HepG2 (cell line): Measurements from ENCODE around the gene TDRD9. TPM values are rescaled to one million over a fixed set of nuclear protein-coding genes. Genes with fewer than 3 reads are reported as not detected.

ENCODE experiments used
- ADNP ChIP-seq: sonication (generic); formaldehyde crosslinking; IDR thresholded peaks from 2 replicates; pipeline ENCODE4 v1.4.0; 2020; ENCODE audit warnings: missing genetic modification reagents
- AFF4 ChIP-seq: sonication (generic); formaldehyde crosslinking; IDR thresholded peaks from 2 replicates; pipeline ENCODE4 v1.4.0; 2020; ENCODE audit warnings: missing genetic modification reagents
- GMEB2 ChIP-seq: IDR thresholded peaks from 2 replicates; pipeline ENCODE4 v1.6.1; 2016; ENCODE audit warnings: missing biosample characterization, missing genetic modification reagents, low read depth
- HMGA1 ChIP-seq: sonication (generic); formaldehyde crosslinking; conservative IDR thresholded peaks from 2 replicates; pipeline ENCODE4 v1.4.0; 2020; ENCODE audit warnings: missing genetic modification reagents
- HOXA3 ChIP-seq: sonication (generic); formaldehyde crosslinking; IDR thresholded peaks from 2 replicates; pipeline ENCODE4 v1.5.0; 2020; ENCODE audit warnings: missing genetic modification reagents
- KAT8 ChIP-seq: IDR thresholded peaks from 2 replicates; pipeline ENCODE4 v1.6.1; 2016; ENCODE audit warnings: missing genetic modification reagents, missing compliant biosample characterization
- MIER2 ChIP-seq: IDR thresholded peaks from 2 replicates; pipeline ENCODE4 v1.6.1; 2016; ENCODE audit warnings: missing biosample characterization, missing genetic modification reagents
- MLXIP ChIP-seq: sonication (generic); formaldehyde crosslinking; IDR thresholded peaks from 2 replicates; pipeline ENCODE4 v1.9.0; 2021; ENCODE audit warnings: missing genetic modification reagents, borderline replicate concordance
- NR1H2 ChIP-seq: sonication (generic); formaldehyde crosslinking; IDR thresholded peaks from 2 replicates; pipeline ENCODE4 v1.8.1; 2022; ENCODE audit warnings: low read depth, missing genetic modification reagents, borderline replicate concordance
- NR2F2 ChIP-seq: IDR thresholded peaks from 2 replicates; pipeline ENCODE4 v1.6.1; 2012; ENCODE audit warnings: low read depth, inconsistent platforms, borderline replicate concordance
- RBM22 ChIP-seq: fragments of 200-400 bp; formaldehyde crosslinking; optimal IDR thresholded peaks from 2 replicates; pipeline ENCODE3; 2017; ENCODE audit warnings: mild to moderate bottlenecking, low read length, moderate library complexity
- SKI ChIP-seq: fragments of 450-650 bp; IDR thresholded peaks from one replicate; pipeline ENCODE4 v1.6.1; 2018; ENCODE audit warnings: mild to moderate bottlenecking; ENCODE audit not compliant: partially characterized antibody
- SRSF1 ChIP-seq: fragments of 200-400 bp; formaldehyde crosslinking; optimal IDR thresholded peaks from 2 replicates; pipeline ENCODE3; 2017; ENCODE audit warnings: mild to moderate bottlenecking, low read depth, low read length, moderate library complexity
- XBP1 ChIP-seq: sonication (generic); formaldehyde crosslinking; IDR thresholded peaks from 2 replicates; pipeline ENCODE4 v1.5.0; 2020; ENCODE audit warnings: missing genetic modification reagents
- ZNF335 ChIP-seq: sonication (generic); formaldehyde crosslinking; IDR thresholded peaks from 2 replicates; pipeline ENCODE4 v1.4.0; 2020; ENCODE audit warnings: missing genetic modification reagents
- ZNF550 ChIP-seq: sonication (generic); formaldehyde crosslinking; IDR thresholded peaks from 2 replicates; pipeline ENCODE4 v1.4.0; 2020; ENCODE audit warnings: mild to moderate bottlenecking, missing genetic modification reagents, borderline replicate concordance
- ZNF7 ChIP-seq: IDR thresholded peaks from 2 replicates; pipeline ENCODE4 v1.6.1; 2016; ENCODE audit warnings: missing biosample characterization, missing genetic modification reagents
- ZSCAN21 ChIP-seq: sonication (generic); formaldehyde crosslinking; IDR thresholded peaks from 2 replicates; pipeline ENCODE4 v1.8.0; 2022; ENCODE audit warnings: mild to moderate bottlenecking, missing genetic modification reagents, moderate library complexity, borderline replicate concordance
- ZXDC ChIP-seq: sonication (generic); formaldehyde crosslinking; IDR thresholded peaks from 2 replicates; pipeline ENCODE4 v1.5.0; 2020; ENCODE audit warnings: mild to moderate bottlenecking, missing genetic modification reagents
- polyA plus RNA-seq, 8 experiments: library from polyadenylated mRNA; depleted of rRNA in 3 of 8; stranded (reverse) in 7 of 8; unstranded in 1 of 8; fragments of >200 nt; fragmentation: Illumina TruSeq in 4 of 8; extraction: Trizol in 4 of 8; gene quantifications; 2 replicates each; pipeline versions ENCODE4 v1.2.1 to v1.2.3, GENCODE V29; 2011 to 2016; ENCODE audit warnings: low read depth in 4 of 8, missing spikeins in 1 of 8, mixed read lengths in 1 of 8; ENCODE audit not compliant: insufficient read depth in 1 of 8
- total RNA-seq, 5 experiments: library from RNA; depleted of rRNA; stranded (reverse); fragments of >200 nt; fragmentation: Illumina TruSeq; extraction: Trizol; gene quantifications; 2 replicates each; pipeline ENCODE4 v1.2.3, GENCODE V29; 2016; ENCODE audit warnings: low read depth in 1 of 5

The TDRD9 gene
- total and polyA plus RNA-seq, 2 of the 13 experiments (the other 11 are each of a cell fraction or from before 2014, with no cell fraction given) = not detected

GRCh38 chr14:103889313-103890051 is 38.8 kb upstream of the TDRD9 start (continued):
- TF ChIP-seq GMEB2 (CRISPR knock-in tag) = no peak
- peak; percentile 50; the same call in 1 of the 2 replicates for TF ChIP-seq ADNP (CRISPR knock-in tag)
- TF ChIP-seq MLXIP (CRISPR knock-in tag) = 0 out of 2 replicates have a peak, but pooled peaks have one; percentile 65
- no peak for TF ChIP-seq NR1H2 (CRISPR knock-in tag)
- 0 out of 2 replicates have a peak, but pooled peaks have one; percentile 10 for TF ChIP-seq MIER2 (CRISPR knock-in tag)
- TF ChIP-seq SKI = no peak
- no peak for TF ChIP-seq ZNF550 (CRISPR knock-in tag)
- peak; percentile 50 for TF ChIP-seq HOXA3 (CRISPR knock-in tag)
- TF ChIP-seq NR2F2 = no peak
- no peak for TF ChIP-seq ZNF335 (CRISPR knock-in tag)
- TF ChIP-seq ZXDC (CRISPR knock-in tag) = no peak
- TF ChIP-seq HMGA1 (CRISPR knock-in tag) = no peak
- peak; percentile 47; the same call in 1 of the 2 replicates for TF ChIP-seq KAT8 (CRISPR knock-in tag)
- TF ChIP-seq AFF4 (CRISPR knock-in tag) = no peak
- no peak for TF ChIP-seq SRSF1
- peak; percentile 69; the same call in 1 of the 2 replicates for TF ChIP-seq ZSCAN21 (CRISPR knock-in tag)
- TF ChIP-seq XBP1 (CRISPR knock-in tag) = peak; percentile 73; the same call in 1 of the 2 replicates
- TF ChIP-seq RBM22 = no peak
- TF ChIP-seq ZNF7 = no peak
